HCT116 (cell line): Measurements from ENCODE around the gene TTC33. TPM values are rescaled to one million over a fixed set of nuclear protein-coding genes. Genes with fewer than 3 reads are reported as not detected.

ENCODE experiments used
- ATAC-seq: fragments of 200-7000 bp; cut with Tn5 transposase; 2 replicates; pipeline ENCODE4 v1.9.1; 2020; ENCODE audit warnings: mild to moderate bottlenecking, moderate library complexity
- BruUV-seq: library from RNA; stranded (reverse); fragments of 400-500 nt; replicated peaks from 2 replicates; lab custom pipeline; 2021; lab: Mats Ljungman, UMichigan
- CTCF ChIA-PET: fragments of 300-600 bp; sonication (Branson Sonifier 250); formaldehyde crosslinking; loops from one replicate; lab custom pipeline; 2021; ENCODE audit warnings: antibody characterized with exemption; lab: Charles Lee
- POLR2A ChIA-PET: fragments of 300-600, 350-600 bp; sonication (Branson Sonifier 250); formaldehyde crosslinking; loops from one replicate; lab custom pipeline; 2021; ENCODE audit warnings: antibody characterized with exemption; lab: Charles Lee
- RAD21 ChIA-PET, 2 experiments: fragments of 300-600 bp; sonication (Branson Sonifier 250); formaldehyde crosslinking; loops; one replicate each; lab custom pipeline; 2023; ENCODE audit warnings: low total read pairs in 2 of 2; ENCODE audit not compliant: uncharacterized antibody in 2 of 2, unreplicated experiment in 2 of 2, low non-redundant PET in 1 of 2; lab: Charles Lee
- DNase-seq: peaks from one replicate; pipeline ENCODE4 v3.0.0-alpha.2; 2010; ENCODE audit warnings: low read depth, low spot score
- H2AFZ ChIP-seq: fragments of 200-600 bp; shearing (Covaris generic), sonication (generic); 2 replicates; pipeline ENCODE4 v1.6.1; 2017; ENCODE audit warnings: low read depth, mixed run types, mixed read lengths, antibody characterized with exemption, low read length; ENCODE audit not compliant: poor library complexity, severe bottlenecking
- H3K27ac ChIP-seq: 2 replicates; pipeline ENCODE4 v1.5.1; 2012; ENCODE audit warnings: low read depth, low read length
- H3K27me3 ChIP-seq: fragments of 200-600 bp; sonication (generic); 2 replicates; pipeline ENCODE4 v1.6.1; 2016; ENCODE audit warnings: mixed run types, low read length, mixed read lengths; ENCODE audit not compliant: insufficient read depth
- H3K36me3 ChIP-seq, 2 experiments: fragments of 200-500 bp in 1 of 2; fragments of 200-600 bp in 1 of 2; sonication (Bioruptor generic) in 1 of 2; sonication (generic) in 1 of 2; 2 replicates each; pipeline versions ENCODE4 v1.5.1 to v1.6.1; 2014 to 2016; ENCODE audit warnings: low read length in 2 of 2, inconsistent platforms in 1 of 2, mixed read lengths in 1 of 2, mixed run types in 1 of 2; ENCODE audit not compliant: insufficient read depth in 2 of 2, control insufficient read depth in 1 of 2
- H3K4me1 ChIP-seq, 2 experiments: fragments of 200-600 bp in 1 of 2; sonication (generic) in 1 of 2; 2 replicates each; pipeline versions ENCODE4 v1.5.1 to v1.6.1; 2012 to 2017; ENCODE audit warnings: low read length in 2 of 2, inconsistent platforms in 1 of 2, mild to moderate bottlenecking in 1 of 2, mixed read lengths in 1 of 2, mixed run types in 1 of 2, moderate library complexity in 1 of 2; ENCODE audit not compliant: insufficient read depth in 2 of 2, control insufficient read depth in 1 of 2
- H3K4me2 ChIP-seq: fragments of 200-600 bp; sonication (generic); 2 replicates; pipeline ENCODE4 v1.6.1; 2017; ENCODE audit warnings: mixed run types, low read length, mixed read lengths
- H3K4me3 ChIP-seq, 2 experiments: fragments of 200-600 bp in 1 of 2; sonication (generic) in 1 of 2; replicated peaks in 1 of 2; 2 replicates each; pipeline ENCODE4 v1.5.1; 2011 to 2016; ENCODE audit warnings: low read length in 2 of 2, control low read depth in 1 of 2, low read depth in 1 of 2, mild to moderate bottlenecking in 1 of 2, mixed read lengths in 1 of 2, mixed run types in 1 of 2
- H3K79me2 ChIP-seq: fragments of 200-600 bp; sonication (generic); 2 replicates; pipeline ENCODE4 v1.6.1; 2017; ENCODE audit warnings: mild to moderate bottlenecking, mixed run types, low read length, moderate library complexity, mixed read lengths; ENCODE audit not compliant: insufficient read depth
- H3K9ac ChIP-seq: fragments of 200-600 bp; sonication (generic); 2 replicates; pipeline ENCODE4 v1.6.1; 2016; ENCODE audit warnings: low read length, mixed read lengths
- H3K9me2 ChIP-seq: fragments of 200-600 bp; sonication (generic), shearing (Covaris generic); 2 replicates; pipeline ENCODE4 v1.6.1; 2017; ENCODE audit warnings: mixed run types, mild to moderate bottlenecking, moderate library complexity; ENCODE audit not compliant: insufficient read depth
- H3K9me3 ChIP-seq, 2 experiments: fragments of 200-500 bp in 1 of 2; fragments of 200-600 bp in 1 of 2; sonication (Bioruptor generic) in 1 of 2; sonication (generic) in 1 of 2; 2 replicates each; pipeline ENCODE4 v1.6.1; 2014 to 2017; ENCODE audit warnings: low read length in 2 of 2, mixed read lengths in 2 of 2, inconsistent platforms in 1 of 2, low read depth in 1 of 2, mild to moderate bottlenecking in 1 of 2, mixed run types in 1 of 2, moderate library complexity in 1 of 2; ENCODE audit not compliant: control insufficient read depth in 1 of 2, insufficient read depth in 1 of 2
- H4K20me1 ChIP-seq: fragments of 200-600 bp; sonication (generic), shearing (Covaris generic); 2 replicates; pipeline ENCODE4 v1.6.1; 2017; ENCODE audit warnings: mixed run types, mild to moderate bottlenecking, moderate library complexity; ENCODE audit not compliant: insufficient read depth
- CEBPB ChIP-seq: IDR thresholded peaks from 2 replicates; pipeline ENCODE4 v1.6.1; 2012; ENCODE audit warnings: low read depth
- EGR1 ChIP-seq: IDR thresholded peaks from 2 replicates; pipeline ENCODE4 v1.6.1; 2012; ENCODE audit warnings: low read depth
- ELF1 ChIP-seq: IDR thresholded peaks from 2 replicates; pipeline ENCODE4 v1.6.1; 2012; ENCODE audit warnings: low read depth, borderline replicate concordance
- EZH2 ChIP-seq: fragments of 200-600 bp; sonication (generic); IDR thresholded peaks from 2 replicates; pipeline ENCODE4 v1.6.1; 2017; ENCODE audit warnings: antibody characterized with exemption, mixed run types
- EZH2phosphoT487 ChIP-seq: fragments of 200-600 bp; IDR thresholded peaks from 2 replicates; pipeline ENCODE4 v1.6.1; 2018; ENCODE audit warnings: antibody characterized with exemption, borderline replicate concordance
- JUND ChIP-seq: IDR thresholded peaks from 2 replicates; pipeline ENCODE4 v1.6.1; 2012
- POLR2A ChIP-seq: IDR thresholded peaks from 2 replicates; pipeline ENCODE4 v1.7.0; 2011; ENCODE audit warnings: borderline replicate concordance; ENCODE audit not compliant: insufficient read depth, insufficient read length; ENCODE audit errors: extremely low read depth
- POLR2AphosphoS5 ChIP-seq: IDR thresholded peaks from 2 replicates; pipeline ENCODE4 v1.6.1; 2011; ENCODE audit warnings: mild to moderate bottlenecking, low read depth, low read length, moderate library complexity
- RAD21 ChIP-seq: IDR thresholded peaks from 2 replicates; pipeline ENCODE4 v1.6.1; 2012; ENCODE audit warnings: low read depth, mild to moderate bottlenecking
- SIN3A ChIP-seq: IDR thresholded peaks from 2 replicates; pipeline ENCODE4 v1.6.1; 2012; ENCODE audit warnings: low read depth
- SP1 ChIP-seq: IDR thresholded peaks from 2 replicates; pipeline ENCODE4 v1.6.1; 2012; ENCODE audit warnings: low read depth
- SRF ChIP-seq: IDR thresholded peaks from 2 replicates; pipeline ENCODE4 v1.6.1; 2012; ENCODE audit warnings: low read depth
- TCF7L2 ChIP-seq: IDR thresholded peaks from 2 replicates; pipeline ENCODE4 v1.7.0; 2011; ENCODE audit warnings: borderline replicate concordance, inconsistent platforms; ENCODE audit not compliant: insufficient read depth, insufficient read length; ENCODE audit errors: extremely low read depth
- YY1 ChIP-seq: IDR thresholded peaks from 2 replicates; pipeline ENCODE4 v1.6.1; 2011; ENCODE audit warnings: low read length, low read depth, moderate library complexity, mild to moderate bottlenecking; ENCODE audit not compliant: insufficient replicate concordance; ENCODE audit errors: extremely low read depth
- ZFX ChIP-seq: fragments of 450-650 bp; IDR thresholded peaks from 2 replicates; pipeline ENCODE4 v1.6.1; 2017
- ZNF274 ChIP-seq: fragments of 200-500 bp; sonication (Bioruptor generic); IDR thresholded peaks from 2 replicates; pipeline ENCODE4 v1.6.1; 2014; ENCODE audit warnings: mild to moderate bottlenecking, low read depth, low read length, inconsistent platforms
- intact Hi-C: fragments of 100-400 bp; cut with micrococcal nuclease; formaldehyde crosslinking; loops from 2 replicates; pipeline ENCODE4 v1.10.0; 2022
- total RNA-seq: library from RNA; stranded (reverse); gene quantifications from one replicate; pipeline ENCODE4 v1.2.1, GENCODE V29; 2021; ENCODE audit not compliant: unreplicated experiment
- TF ChIP-seq, protein P1 (sequence below): IDR thresholded peaks from 2 replicates; pipeline ENCODE4 v1.6.1; 2012
- TF ChIP-seq, protein P2 (sequence below), 3 experiments: fragments of 200-600 bp in 1 of 3; sonication (generic) in 1 of 3; IDR thresholded peaks in 2 of 3; conservative IDR thresholded peaks in 1 of 3; 2 replicates each; pipeline ENCODE4 v1.5.1; 2012 to 2017; ENCODE audit warnings: low read depth in 2 of 3, low read length in 2 of 3, antibody characterized with exemption in 1 of 3, borderline replicate concordance in 1 of 3, control low read depth in 1 of 3, mild to moderate bottlenecking in 1 of 3, mixed read lengths in 1 of 3, mixed run types in 1 of 3, moderate library complexity in 1 of 3; ENCODE audit not compliant: insufficient read depth in 1 of 3
- TF ChIP-seq, protein P3 (sequence below): IDR thresholded peaks from 2 replicates; pipeline ENCODE4 v1.6.1; 2012; ENCODE audit warnings: low read depth
- TF ChIP-seq, protein P4 (sequence below): IDR thresholded peaks from 2 replicates; pipeline ENCODE4 v1.6.1; 2012

Gene TTC33
- total RNA-seq, 1 experiment from 2014 or later = 14.5 TPM

DNA sequence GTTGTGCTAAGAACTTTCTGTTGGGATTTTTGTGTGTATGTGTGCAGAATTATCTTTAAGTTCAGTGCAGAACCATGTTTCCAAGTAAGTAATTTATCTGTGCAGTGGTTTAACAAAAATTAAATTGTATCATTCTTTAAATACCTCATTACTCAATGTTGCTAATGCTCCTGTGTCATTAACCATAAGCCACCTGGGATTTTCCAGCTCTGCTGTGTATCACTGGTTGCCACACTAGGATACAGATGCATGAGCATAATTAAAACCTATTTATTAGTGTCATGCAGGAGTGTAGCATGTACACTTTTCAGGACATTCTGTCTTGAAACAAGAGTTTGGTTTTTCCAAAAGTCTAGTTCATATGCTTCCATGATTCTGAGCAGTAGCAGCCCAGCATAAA, 196.5 kb downstream of the TTC33 start:
- intact Hi-C loops = no loop called here
- H3K9me2 ChIP-seq = no peaks in the 10 kb centered on the region
- no peaks in the 10 kb centered on the region for H4K20me1 ChIP-seq
- no peaks in the 10 kb centered on the region for H3K79me2 ChIP-seq
- H3K4me2 ChIP-seq = no peak overlapping the region
- ChIA-PET CTCF (no interaction called here), RAD21 (no interaction called here), POLR2A (no interaction called here)
- H3K4me1 ChIP-seq = no peaks in the 10 kb centered on the region
- ATAC-seq (no peak), DNase-seq (no peak)
- H3K9me3 ChIP-seq = no peaks in the 10 kb centered on the region
- TF ChIP-seq, protein P1, sequence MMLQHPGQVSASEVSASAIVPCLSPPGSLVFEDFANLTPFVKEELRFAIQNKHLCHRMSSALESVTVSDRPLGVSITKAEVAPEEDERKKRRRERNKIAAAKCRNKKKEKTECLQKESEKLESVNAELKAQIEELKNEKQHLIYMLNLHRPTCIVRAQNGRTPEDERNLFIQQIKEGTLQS = no peak
- TF ChIP-seq YY1 (no peak), POLR2AphosphoS5 (no peak), JUND (no peak), EZH2 (no peak), EGR1 (no peak), RAD21 (no peak), SIN3A (no peak), SP1 (no peak), EZH2phosphoT487 (no peak), ZNF274 (no peak), POLR2A (no peak), ZFX (no peak), CEBPB (no peak), TCF7L2 (no peak), ELF1 (no peak), SRF (no peak)
- TF ChIP-seq, protein P2, sequence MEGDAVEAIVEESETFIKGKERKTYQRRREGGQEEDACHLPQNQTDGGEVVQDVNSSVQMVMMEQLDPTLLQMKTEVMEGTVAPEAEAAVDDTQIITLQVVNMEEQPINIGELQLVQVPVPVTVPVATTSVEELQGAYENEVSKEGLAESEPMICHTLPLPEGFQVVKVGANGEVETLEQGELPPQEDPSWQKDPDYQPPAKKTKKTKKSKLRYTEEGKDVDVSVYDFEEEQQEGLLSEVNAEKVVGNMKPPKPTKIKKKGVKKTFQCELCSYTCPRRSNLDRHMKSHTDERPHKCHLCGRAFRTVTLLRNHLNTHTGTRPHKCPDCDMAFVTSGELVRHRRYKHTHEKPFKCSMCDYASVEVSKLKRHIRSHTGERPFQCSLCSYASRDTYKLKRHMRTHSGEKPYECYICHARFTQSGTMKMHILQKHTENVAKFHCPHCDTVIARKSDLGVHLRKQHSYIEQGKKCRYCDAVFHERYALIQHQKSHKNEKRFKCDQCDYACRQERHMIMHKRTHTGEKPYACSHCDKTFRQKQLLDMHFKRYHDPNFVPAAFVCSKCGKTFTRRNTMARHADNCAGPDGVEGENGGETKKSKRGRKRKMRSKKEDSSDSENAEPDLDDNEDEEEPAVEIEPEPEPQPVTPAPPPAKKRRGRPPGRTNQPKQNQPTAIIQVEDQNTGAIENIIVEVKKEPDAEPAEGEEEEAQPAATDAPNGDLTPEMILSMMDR (IDR thresholded peaks at IDR 0.05 in 2 of 3, conservative IDR thresholded peaks at IDR 0.05 in 1 of 3; ENCODE audit: borderline replicate concordance in 1 of 3, insufficient read depth in 1 of 3, low read depth in 2 of 3, low read length in 2 of 3) = no peak
- TF ChIP-seq, protein P3, sequence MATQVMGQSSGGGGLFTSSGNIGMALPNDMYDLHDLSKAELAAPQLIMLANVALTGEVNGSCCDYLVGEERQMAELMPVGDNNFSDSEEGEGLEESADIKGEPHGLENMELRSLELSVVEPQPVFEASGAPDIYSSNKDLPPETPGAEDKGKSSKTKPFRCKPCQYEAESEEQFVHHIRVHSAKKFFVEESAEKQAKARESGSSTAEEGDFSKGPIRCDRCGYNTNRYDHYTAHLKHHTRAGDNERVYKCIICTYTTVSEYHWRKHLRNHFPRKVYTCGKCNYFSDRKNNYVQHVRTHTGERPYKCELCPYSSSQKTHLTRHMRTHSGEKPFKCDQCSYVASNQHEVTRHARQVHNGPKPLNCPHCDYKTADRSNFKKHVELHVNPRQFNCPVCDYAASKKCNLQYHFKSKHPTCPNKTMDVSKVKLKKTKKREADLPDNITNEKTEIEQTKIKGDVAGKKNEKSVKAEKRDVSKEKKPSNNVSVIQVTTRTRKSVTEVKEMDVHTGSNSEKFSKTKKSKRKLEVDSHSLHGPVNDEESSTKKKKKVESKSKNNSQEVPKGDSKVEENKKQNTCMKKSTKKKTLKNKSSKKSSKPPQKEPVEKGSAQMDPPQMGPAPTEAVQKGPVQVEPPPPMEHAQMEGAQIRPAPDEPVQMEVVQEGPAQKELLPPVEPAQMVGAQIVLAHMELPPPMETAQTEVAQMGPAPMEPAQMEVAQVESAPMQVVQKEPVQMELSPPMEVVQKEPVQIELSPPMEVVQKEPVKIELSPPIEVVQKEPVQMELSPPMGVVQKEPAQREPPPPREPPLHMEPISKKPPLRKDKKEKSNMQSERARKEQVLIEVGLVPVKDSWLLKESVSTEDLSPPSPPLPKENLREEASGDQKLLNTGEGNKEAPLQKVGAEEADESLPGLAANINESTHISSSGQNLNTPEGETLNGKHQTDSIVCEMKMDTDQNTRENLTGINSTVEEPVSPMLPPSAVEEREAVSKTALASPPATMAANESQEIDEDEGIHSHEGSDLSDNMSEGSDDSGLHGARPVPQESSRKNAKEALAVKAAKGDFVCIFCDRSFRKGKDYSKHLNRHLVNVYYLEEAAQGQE = no peak
- TF ChIP-seq, protein P4, sequence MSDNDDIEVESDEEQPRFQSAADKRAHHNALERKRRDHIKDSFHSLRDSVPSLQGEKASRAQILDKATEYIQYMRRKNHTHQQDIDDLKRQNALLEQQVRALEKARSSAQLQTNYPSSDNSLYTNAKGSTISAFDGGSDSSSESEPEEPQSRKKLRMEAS = no peak
- no peak overlapping the region for H3K4me3 ChIP-seq
- no peak overlapping the region for H2AFZ ChIP-seq
- H3K9ac ChIP-seq = no peak overlapping the region
- no peak overlapping the region for H3K27ac ChIP-seq
- H3K27me3 ChIP-seq = no peaks in the 10 kb centered on the region
- BruUV-seq = no TSS peak
- H3K36me3 ChIP-seq = no peaks in the 10 kb centered on the region
